ENCODE measurements around the gene DCP2. TPM values are rescaled to one million over a fixed set of nuclear protein-coding genes. Genes with fewer than 3 reads are reported as not detected.

The DCP2 gene
- total and polyA plus RNA-seq, 10 of the 15 experiments (the other 5 are each of a cell fraction or from before 2014, with no cell fraction given): 23.4 to 81.6 (median 47.4) TPM

DNA sequence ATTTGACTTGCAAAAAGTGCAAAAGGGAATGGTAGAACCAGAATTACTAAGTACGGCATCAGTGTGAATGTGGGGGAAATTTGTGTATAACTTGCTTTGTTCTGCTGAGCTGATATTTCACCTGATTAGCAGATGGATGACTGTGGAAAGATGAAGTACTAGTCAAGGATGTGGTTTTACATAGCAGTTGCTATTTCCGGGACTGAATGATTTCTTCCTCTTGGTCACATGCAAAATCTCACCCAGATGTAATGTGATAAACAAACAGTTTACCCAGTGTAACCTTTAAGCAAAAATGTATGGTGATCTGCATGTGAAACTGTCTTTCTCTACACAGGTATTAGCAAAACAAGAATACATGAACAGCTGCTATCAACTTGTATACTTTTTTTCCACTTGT is 46.1 kb downstream of the DCP2 start:
- Histone ChIP-seq H3K27me3 (replicated peaks in 1 of 2; ENCODE audit: control insufficient read depth in 2 of 2, insufficient read depth in 2 of 2, low read length in 1 of 2) (no peaks in the 10 kb centered on the region), H3K9ac (ENCODE audit: control insufficient read depth, insufficient read depth, low read length) (no peak overlapping the region), H3K4me2 (ENCODE audit: control insufficient read depth, insufficient read depth) (no peak overlapping the region), H3K36me3 (ENCODE audit: control insufficient read depth in 2 of 2, insufficient read depth in 2 of 2, low read length in 1 of 2) (peaks cover 4 to 13% of the 10 kb centered on the region in 2 experiments), H3K4me3 (no peak overlapping the region), H3K79me2 (ENCODE audit: control insufficient read depth, insufficient read depth, low read length) (no peaks in the 10 kb centered on the region), H4K20me1 (ENCODE audit: control insufficient read depth, insufficient read depth) (no peaks in the 10 kb centered on the region), H3K27ac (ENCODE audit: control insufficient read depth, insufficient read depth) (no peak overlapping the region), H3K4me1 (ENCODE audit: control insufficient read depth, insufficient read depth, low read length) (no peaks in the 10 kb centered on the region), H3K9me3 (replicated peaks; ENCODE audit: control insufficient read depth, insufficient read depth, low read length) (no peaks in the 10 kb centered on the region), H2AFZ (ENCODE audit: control insufficient read depth, low read depth, low read length) (no peak overlapping the region)
- SMC1A ChIA-PET (ENCODE audit: uncharacterized antibody, unreplicated experiment): interaction anchor here (1.4 to 3.3 kb wide), 2 partner anchors 10 to 26 kb away, joined by 3 to 15 read pairs; no protein-coding TSS in a partner anchor
- CTCF ChIA-PET: interaction anchor here (3.4 kb wide), 1 partner anchor 27 kb away, joined by 13 read pairs; no protein-coding TSS in a partner anchor
- WGBS (ENCODE audit: insufficient coverage, insufficient replicate concordance, low lambda C conversion rate, missing lambda C conversion rate): 0% methylated on average over 2 of the region's 2 CpGs
- POLR2A ChIA-PET: interaction anchor here (1.2 kb wide), 1 partner anchor 531 kb away, joined by 3 read pairs; no protein-coding TSS in a partner anchor
- no TSS peak for BruUV-seq (replicated peaks)
- DNase-seq (ENCODE audit: low read depth, low spot score) (peak; percentile 11), FAIRE-seq (peak; percentile 62), ATAC-seq (peak; percentile 53)
- in situ Hi-C loops (cut with MboI): no loop called here
- TF ChIP-seq CHD2 (IDR thresholded peaks at IDR 0.05; ENCODE audit: borderline replicate concordance, low read depth, low read length) (no peak), RUNX3 (IDR thresholded peaks at IDR 0.05; ENCODE audit: low read length) (0 out of 2 replicates have a peak, but pooled peaks have one; percentile 16), MXI1 (IDR thresholded peaks at IDR 0.05; ENCODE audit: low read depth, low read length) (no peak), CBFB (IDR thresholded peaks at IDR 0.05; ENCODE audit: low read depth) (no peak), ETV6 (conservative IDR thresholded peaks at IDR 0.05 in 1 of 2, IDR thresholded peaks at IDR 0.05 in 1 of 2; ENCODE audit: borderline replicate concordance in 1 of 2, low read depth in 1 of 2) (peak in 1 of 2 experiments; percentile 47; a peak in 1 of 4 replicates), PAX8 (IDR thresholded peaks at IDR 0.05) (no peak), SP1 (IDR thresholded peaks at IDR 0.05; ENCODE audit: low read depth, low read length) (no peak)
- TF ChIP-seq, protein P1, sequence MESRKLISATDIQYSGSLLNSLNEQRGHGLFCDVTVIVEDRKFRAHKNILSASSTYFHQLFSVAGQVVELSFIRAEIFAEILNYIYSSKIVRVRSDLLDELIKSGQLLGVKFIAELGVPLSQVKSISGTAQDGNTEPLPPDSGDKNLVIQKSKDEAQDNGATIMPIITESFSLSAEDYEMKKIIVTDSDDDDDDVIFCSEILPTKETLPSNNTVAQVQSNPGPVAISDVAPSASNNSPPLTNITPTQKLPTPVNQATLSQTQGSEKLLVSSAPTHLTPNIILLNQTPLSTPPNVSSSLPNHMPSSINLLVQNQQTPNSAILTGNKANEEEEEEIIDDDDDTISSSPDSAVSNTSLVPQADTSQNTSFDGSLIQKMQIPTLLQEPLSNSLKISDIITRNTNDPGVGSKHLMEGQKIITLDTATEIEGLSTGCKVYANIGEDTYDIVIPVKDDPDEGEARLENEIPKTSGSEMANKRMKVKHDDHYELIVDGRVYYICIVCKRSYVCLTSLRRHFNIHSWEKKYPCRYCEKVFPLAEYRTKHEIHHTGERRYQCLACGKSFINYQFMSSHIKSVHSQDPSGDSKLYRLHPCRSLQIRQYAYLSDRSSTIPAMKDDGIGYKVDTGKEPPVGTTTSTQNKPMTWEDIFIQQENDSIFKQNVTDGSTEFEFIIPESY (IDR thresholded peaks at IDR 0.05): no peak
- RAD21 ChIA-PET (ENCODE audit: unreplicated experiment): interaction anchor here (1.3 kb wide), 1 partner anchor 27 kb away, joined by 3 read pairs; no protein-coding TSS in a partner anchor
- intact Hi-C loops (cut with micrococcal nuclease; ENCODE audit: unreplicated experiment): no loop called here
